Gastrocnemius medialis (tissue), 4 donors: Measurements from ENCODE around the gene SMARCAL1. TPM values are rescaled to one million over a fixed set of nuclear protein-coding genes. Genes with fewer than 3 reads are reported as not detected.

Source experiments
- ATAC-seq, 2 donors: fragments of 150-250 bp; one replicate each; pipeline ENCODE4 v1.9.1; 2016
- DNase-seq, 2 donors: peaks; one replicate each; pipeline ENCODE4 v3.0.0-alpha.2; 2019
- H3K27ac ChIP-seq, 4 donors: fragments of 200-600 bp; sonication (generic); 1 replicate in 1 of 4; 2 replicates in 3 of 4; pipeline ENCODE4 v1.5.1; 2016 to 2018; ENCODE audit warnings: mild to moderate bottlenecking in 2 of 4, moderate library complexity in 1 of 4
- H3K27me3 ChIP-seq, 3 donors: fragments of 200-600 bp; sonication (generic) in 2 of 3; 1 replicate in 1 of 3; 2 replicates in 2 of 3; pipeline versions ENCODE4 v1.5.1 to v1.6.0; 2016 to 2019; ENCODE audit warnings: mild to moderate bottlenecking in 1 of 3, moderate library complexity in 1 of 3
- H3K36me3 ChIP-seq, 2 donors: fragments of 200-600 bp; sonication (generic) in 1 of 2; one replicate each; pipeline ENCODE4 v1.5.1; 2017 to 2018
- H3K4me1 ChIP-seq, 2 donors: fragments of 200-600 bp; sonication (generic) in 1 of 2; one replicate each; pipeline ENCODE4 v1.5.1; 2016 to 2017; ENCODE audit warnings: mild to moderate bottlenecking in 2 of 2
- H3K4me3 ChIP-seq, 4 donors: fragments of 200-600 bp; sonication (generic) in 3 of 4; 1 replicate in 1 of 4; 2 replicates in 3 of 4; pipeline ENCODE4 v1.5.1; 2016 to 2019; ENCODE audit warnings: mild to moderate bottlenecking in 2 of 4
- H3K9me3 ChIP-seq, 3 donors: fragments of 200-600 bp; sonication (generic) in 2 of 3; 1 replicate in 1 of 3; 2 replicates in 2 of 3; pipeline ENCODE4 v1.5.1; 2016 to 2019
- CTCF ChIP-seq, 5 experiments: fragments of 450-650 bp in 3 of 5; fragments of 200-600 bp in 2 of 5; sonication (generic) in 2 of 5; IDR thresholded peaks in 4 of 5; conservative IDR thresholded peaks in 1 of 5; 1 replicate in 4 of 5; 2 replicates in 1 of 5; pipeline ENCODE4 v1.5.1; 2016 to 2019; ENCODE audit warnings: antibody characterized with exemption in 5 of 5, mild to moderate bottlenecking in 3 of 5, moderate library complexity in 3 of 5
- POLR2A ChIP-seq, 2 donors: fragments of 450-650 bp; IDR thresholded peaks; one replicate each; pipeline ENCODE4 v1.6.1; 2017; ENCODE audit warnings: antibody characterized with exemption in 2 of 2, mild to moderate bottlenecking in 2 of 2, moderate library complexity in 2 of 2
- in situ Hi-C, 4 donors: fragments of 200-750 bp; cut with MboI; loops; one replicate each; pipeline versions ENCODE4 v1.15.0 to v1.8.0; 2017; ENCODE audit warnings: low sequenced_read_pairs in 4 of 4
- intact Hi-C: fragments of 100-400 bp; cut with DNase I; formaldehyde crosslinking; loops from one replicate; pipeline ENCODE4 v1.15.1; 2023; ENCODE audit warnings: low total_unique reads
- total RNA-seq, 4 donors: library from RNA; depleted of rRNA; stranded (reverse); fragments of >200 nt; gene quantifications; one replicate each; pipeline versions ENCODE4 v1.1.0 to v1.2.3, GENCODE V29; 2016

Gene SMARCAL1
- total RNA-seq, 4 donors from 2014 or later, result 5.8 to 20.7 (median 7.8) TPM

DNA sequence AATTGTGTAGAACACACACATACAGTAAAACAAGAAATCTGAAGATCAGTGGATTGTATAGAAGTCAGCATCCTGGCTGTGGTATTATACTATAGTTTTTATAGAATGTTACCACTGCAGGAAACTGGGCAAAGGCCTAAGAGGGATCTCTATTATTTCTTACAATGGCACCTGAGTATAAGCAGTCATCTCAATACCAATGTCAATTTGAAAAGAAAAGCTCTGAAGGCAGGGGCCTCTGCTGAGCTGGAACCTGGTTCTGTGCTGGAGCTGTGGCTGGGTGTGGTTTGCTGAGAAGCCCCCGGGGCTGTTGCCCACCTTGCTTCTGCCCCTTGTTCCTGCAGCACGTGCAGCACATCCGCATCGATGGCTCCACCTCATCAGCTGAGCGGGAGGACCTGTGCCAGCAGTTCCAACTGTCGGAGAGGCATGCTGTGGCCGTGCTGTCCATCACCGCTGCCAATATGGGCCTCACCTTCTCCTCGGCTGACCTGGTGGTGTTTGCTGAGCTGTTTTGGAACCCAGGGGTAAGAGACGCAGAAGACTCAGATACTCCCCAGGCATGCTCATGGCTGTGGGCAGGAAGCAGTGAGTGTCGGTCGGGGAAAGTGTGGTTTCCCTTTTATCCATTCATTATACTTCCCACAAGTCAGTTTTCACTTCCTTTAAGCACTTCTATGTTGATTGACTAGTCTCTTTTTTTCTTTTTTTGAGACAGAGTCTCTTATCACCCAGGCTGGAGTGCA lies 62.8 kb downstream of the SMARCAL1 start:
- H3K27me3 ChIP-seq, result no peaks in the 10 kb centered on the region
- no peaks in the 10 kb centered on the region for H3K9me3 ChIP-seq
- no peak for ATAC-seq
- intact Hi-C loops, result no loop called here
- H3K27ac ChIP-seq, result no peak overlapping the region
- H3K4me1 ChIP-seq, result no peaks in the 10 kb centered on the region
- TF ChIP-seq POLR2A (IDR thresholded peaks at IDR 0.05), result no peak
- no peak for TF ChIP-seq CTCF (IDR thresholded peaks at IDR 0.05 in 4 of 5, conservative IDR thresholded peaks at IDR 0.05 in 1 of 5)
- peaks cover 4 to 53% of the 10 kb centered on the region in 2 donors for H3K36me3 ChIP-seq
- no peak overlapping the region for H3K4me3 ChIP-seq
- DNase-seq, result no peak
- in situ Hi-C loops, result no loop called here

GRCh38 chr2:216475767-216476166 lies 63.5 kb downstream of the SMARCAL1 start:
- intact Hi-C loops, result no loop called here
- Histone ChIP-seq H3K27ac (no peak overlapping the region), H3K36me3 (peaks cover 4 to 49% of the 10 kb centered on the region in 2 donors), H3K9me3 (no peaks in the 10 kb centered on the region), H3K27me3 (no peaks in the 10 kb centered on the region), H3K4me3 (no peak overlapping the region), H3K4me1 (no peaks in the 10 kb centered on the region)
- in situ Hi-C loops, result no loop called here
- DNase-seq, result no peak
- no peak for TF ChIP-seq POLR2A (IDR thresholded peaks at IDR 0.05)
- TF ChIP-seq CTCF (IDR thresholded peaks at IDR 0.05 in 4 of 5, conservative IDR thresholded peaks at IDR 0.05 in 1 of 5), result no peak
- ATAC-seq, result no peak

- Histone ChIP-seq H3K4me1 (no peaks in the 10 kb centered on the region), H3K9me3 (no peaks in the 10 kb centered on the region), H3K36me3 (peaks cover 4 to 44% of the 10 kb centered on the region in 2 donors), H3K4me3 (no peak overlapping the region), H3K27ac (no peak overlapping the region), H3K27me3 (no peaks in the 10 kb centered on the region)
- TF ChIP-seq POLR2A (IDR thresholded peaks at IDR 0.05) (no peak), CTCF (IDR thresholded peaks at IDR 0.05 in 4 of 5, conservative IDR thresholded peaks at IDR 0.05 in 1 of 5) (no peak)
- intact Hi-C loops (no loop called here), in situ Hi-C loops (no loop called here)
- ATAC-seq (no peak), DNase-seq (no peak)
These were observed 65.2 kb downstream of the SMARCAL1 start for GRCh38 chr2:216477283-216478035.

DNA sequence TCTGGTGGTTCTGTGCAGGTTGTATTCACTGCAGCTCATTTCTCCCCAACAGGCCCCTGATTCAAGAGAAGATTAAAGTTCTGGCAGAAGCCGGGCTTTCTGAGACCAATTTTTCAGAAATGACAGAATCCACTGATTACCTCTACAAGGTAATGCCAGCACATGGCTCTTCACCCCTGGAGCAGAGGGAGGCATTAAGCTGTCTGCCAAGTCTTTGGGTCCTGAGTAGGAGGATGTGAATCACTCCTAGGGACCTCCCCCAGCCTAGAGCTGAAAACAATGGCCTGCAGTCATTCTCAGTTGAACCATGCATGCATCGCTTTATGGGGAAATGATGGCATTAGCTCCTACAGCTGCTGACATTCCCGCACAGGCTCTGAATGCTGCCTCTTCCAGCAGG lies 65.9 kb downstream of the SMARCAL1 start:
- Histone ChIP-seq H3K27me3 (no peaks in the 10 kb centered on the region), H3K4me3 (no peak overlapping the region), H3K27ac (no peak overlapping the region), H3K36me3 (peaks cover 4 to 50% of the 10 kb centered on the region in 2 donors), H3K4me1 (no peaks in the 10 kb centered on the region), H3K9me3 (no peaks in the 10 kb centered on the region)
- ATAC-seq (no peak), DNase-seq (no peak)
- in situ Hi-C loops, result no loop called here
- intact Hi-C loops, result no loop called here
- TF ChIP-seq POLR2A (IDR thresholded peaks at IDR 0.05) (no peak), CTCF (IDR thresholded peaks at IDR 0.05 in 4 of 5, conservative IDR thresholded peaks at IDR 0.05 in 1 of 5) (no peak)
